Body of pancreas (tissue), 4 donors: Measurements from ENCODE around the gene SPATS2L. TPM values are rescaled to one million over a fixed set of nuclear protein-coding genes. Genes with fewer than 3 reads are reported as not detected.
A peak's percentile ranks its signal among the peaks of the same experiment; 100 is the strongest.

Experiments used
- ATAC-seq: fragments of 150-250 bp; one replicate; pipeline ENCODE4 v1.9.1; 2016
- DNase-seq, 4 donors: peaks; one replicate each; pipeline ENCODE4 v3.0.0-alpha.2; 2019
- H3K27ac ChIP-seq, 4 donors: fragments of 200-600 bp; sonication (generic); 1 replicate in 3 of 4; 2 replicates in 1 of 4; pipeline versions ENCODE4 v1.5.1 to v1.6.1; 2016 to 2019; ENCODE audit warnings: mild to moderate bottlenecking in 1 of 4, mixed read lengths in 1 of 4, moderate library complexity in 1 of 4
- H3K27me3 ChIP-seq, 2 donors: fragments of 200-600 bp; sonication (generic); one replicate each; pipeline ENCODE4 v1.6.0; 2016; ENCODE audit warnings: mild to moderate bottlenecking in 1 of 2
- H3K36me3 ChIP-seq, 2 donors: fragments of 200-600 bp; sonication (generic); replicated peaks in 1 of 2; 2 replicates each; pipeline ENCODE4 v1.5.1; 2016; ENCODE audit warnings: low read depth in 2 of 2; ENCODE audit not compliant: insufficient read depth in 1 of 2
- H3K4me1 ChIP-seq: fragments of 200-600 bp; sonication (generic); one replicate; pipeline ENCODE4 v1.6.0; 2016
- H3K4me3 ChIP-seq, 2 donors: fragments of 200-600 bp; sonication (generic); 1 replicate in 1 of 2; 2 replicates in 1 of 2; pipeline ENCODE4 v1.5.1; 2016 to 2019
- H3K9me3 ChIP-seq, 3 donors: fragments of 200-600 bp; sonication (generic); 1 replicate in 2 of 3; 2 replicates in 1 of 3; pipeline ENCODE4 v1.5.1; 2016
- CTCF ChIP-seq, 7 experiments: fragments of 450-650 bp in 4 of 7; fragments of 200-600 bp in 3 of 7; sonication (generic) in 3 of 7; IDR thresholded peaks; one replicate each; pipeline ENCODE4 v1.5.1; 2016 to 2019; ENCODE audit warnings: antibody characterized with exemption in 7 of 7
- POLR2A ChIP-seq, 3 donors: fragments of 450-650 bp; IDR thresholded peaks; one replicate each; pipeline ENCODE4 v1.6.1; 2016; ENCODE audit warnings: antibody characterized with exemption in 3 of 3, mild to moderate bottlenecking in 2 of 3
- whole genome bisulfite sequencing, 2 donors: methylation state at CpG; one replicate each; pipeline ENCODE4 v1.1.5; 2017; 5-methylcytosine and 5-hydroxymethylcytosine counted together
- intact Hi-C: fragments of 100-400 bp; cut with DNase I; formaldehyde crosslinking; loops from one replicate; pipeline ENCODE4 v1.15.1; 2023
- total RNA-seq, 2 donors: library from RNA; depleted of rRNA; stranded (reverse); fragments of >200 nt; gene quantifications; one replicate each; pipeline ENCODE4 v1.1.0, GENCODE V29; 2016

The SPATS2L gene
- total RNA-seq, 2 donors from 2014 or later, result 39.2 to 49.8 TPM

GRCh38 chr2:200300065-200300464 is 6.4 kb upstream of the SPATS2L start:
- no peaks in the 10 kb centered on the region for H3K27me3 ChIP-seq
- intact Hi-C loops, result no loop called here
- no peaks in the 10 kb centered on the region for H3K36me3 ChIP-seq
- no peak for ATAC-seq
- no peak overlapping the region for H3K27ac ChIP-seq
- WGBS, 2 donors, result 86 to 90% methylated on average over 1 of the region's 1 CpG
- no peak for TF ChIP-seq CTCF (IDR thresholded peaks at IDR 0.05)
- TF ChIP-seq POLR2A (IDR thresholded peaks at IDR 0.05), result no peak
- H3K4me1 ChIP-seq, result peaks cover 7% of the 10 kb centered on the region
- H3K4me3 ChIP-seq, result no peak overlapping the region
- no peak for DNase-seq
- no peaks in the 10 kb centered on the region for H3K9me3 ChIP-seq

GRCh38 chr2:200300638-200301314 is 5.7 kb upstream of the SPATS2L start:
- Histone ChIP-seq H3K4me3 (no peak overlapping the region), H3K9me3 (no peaks in the 10 kb centered on the region), H3K27ac (no peak overlapping the region), H3K27me3 (no peaks in the 10 kb centered on the region), H3K4me1 (peaks cover 12% of the 10 kb centered on the region), H3K36me3 (no peaks in the 10 kb centered on the region)
- intact Hi-C loops, result no loop called here
- ATAC-seq, result no peak
- no peak for TF ChIP-seq POLR2A (IDR thresholded peaks at IDR 0.05)
- DNase-seq, result no peak
- 76 to 81% methylated on average over 4 of the region's 4 CpGs for WGBS, 2 donors

GRCh38 chr2:200301953-200302858 is 4.3 kb upstream of the SPATS2L start:
- Histone ChIP-seq H3K27me3 (no peaks in the 10 kb centered on the region), H3K4me1 (peaks cover 12% of the 10 kb centered on the region), H3K9me3 (no peaks in the 10 kb centered on the region), H3K4me3 (no peak overlapping the region), H3K36me3 (no peaks in the 10 kb centered on the region), H3K27ac (no peak overlapping the region)
- no peak for TF ChIP-seq POLR2A (IDR thresholded peaks at IDR 0.05)
- no peak for TF ChIP-seq CTCF (IDR thresholded peaks at IDR 0.05)
- whole genome bisulfite sequencing, 2 donors, result 78 to 84% methylated on average over 3 of the region's 3 CpGs
- intact Hi-C loops, result no loop called here
- no peak for DNase-seq
- no peak for ATAC-seq

- DNase-seq (no peak), ATAC-seq (no peak)
- intact Hi-C loops, result no loop called here
- TF ChIP-seq POLR2A (IDR thresholded peaks at IDR 0.05) (no peak), CTCF (IDR thresholded peaks at IDR 0.05) (no peak)
- Histone ChIP-seq H3K27ac (no peak overlapping the region), H3K27me3 (no peaks in the 10 kb centered on the region), H3K36me3 (no peaks in the 10 kb centered on the region), H3K4me1 (peaks cover 10% of the 10 kb centered on the region), H3K4me3 (no peak overlapping the region), H3K9me3 (no peaks in the 10 kb centered on the region)
- 67 to 76% methylated on average over 9 of the region's 9 CpGs for WGBS, 2 donors
Measured at GRCh38 chr2:200302940-200303727, 3.4 kb upstream of the SPATS2L start.

GRCh38 chr2:200305797-200306195 is 697 bp upstream of the SPATS2L start:
- Histone ChIP-seq H3K4me1 (peaks cover 29% of the 10 kb centered on the region), H3K27ac (peak overlapping the region; percentile 88 to 95 (median 91)), H3K9me3 (no peaks in the 10 kb centered on the region), H3K27me3 (no peaks in the 10 kb centered on the region), H3K4me3 (peak overlapping the region; percentile 38 to 78), H3K36me3 (no peaks in the 10 kb centered on the region)
- 0 to 2% methylated on average over 14 of the region's 14 CpGs for WGBS, 2 donors
- TF ChIP-seq CTCF (IDR thresholded peaks at IDR 0.05) (peak in 3 of 7 experiments; percentile 23 to 35 (median 29)), POLR2A (IDR thresholded peaks at IDR 0.05) (no peak)
- peak; percentile 40 to 49 (median 42) for DNase-seq
- intact Hi-C loops, result no loop called here
- peak; percentile 9 for ATAC-seq
